NCI-H1930 (cell line): Measurements from ENCODE around the gene PEX14.
"Not testable (repeated sequence)": the region's sequence is repeated elsewhere in the genome, so short reads cannot be mapped to it uniquely, and the experiment has no call there.

Experiments used
- DNase-seq, 2 experiments: peaks; one replicate each; lab custom pipeline; 2025; lab: John Stamatoyannopoulos, UW

PEX14 gene, protein sequence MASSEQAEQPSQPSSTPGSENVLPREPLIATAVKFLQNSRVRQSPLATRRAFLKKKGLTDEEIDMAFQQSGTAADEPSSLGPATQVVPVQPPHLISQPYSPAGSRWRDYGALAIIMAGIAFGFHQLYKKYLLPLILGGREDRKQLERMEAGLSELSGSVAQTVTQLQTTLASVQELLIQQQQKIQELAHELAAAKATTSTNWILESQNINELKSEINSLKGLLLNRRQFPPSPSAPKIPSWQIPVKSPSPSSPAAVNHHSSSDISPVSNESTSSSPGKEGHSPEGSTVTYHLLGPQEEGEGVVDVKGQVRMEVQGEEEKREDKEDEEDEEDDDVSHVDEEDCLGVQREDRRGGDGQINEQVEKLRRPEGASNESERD

GRCh38 chr1:10474613-10475507, at the start of gene PEX14:
TSS of gene PEX14 (plus strand) at chr1:10474950. CDS start at chr1:10474967, 17 bp downstream.
- peak; percentile 68 to 84 for DNase-seq

DNA sequence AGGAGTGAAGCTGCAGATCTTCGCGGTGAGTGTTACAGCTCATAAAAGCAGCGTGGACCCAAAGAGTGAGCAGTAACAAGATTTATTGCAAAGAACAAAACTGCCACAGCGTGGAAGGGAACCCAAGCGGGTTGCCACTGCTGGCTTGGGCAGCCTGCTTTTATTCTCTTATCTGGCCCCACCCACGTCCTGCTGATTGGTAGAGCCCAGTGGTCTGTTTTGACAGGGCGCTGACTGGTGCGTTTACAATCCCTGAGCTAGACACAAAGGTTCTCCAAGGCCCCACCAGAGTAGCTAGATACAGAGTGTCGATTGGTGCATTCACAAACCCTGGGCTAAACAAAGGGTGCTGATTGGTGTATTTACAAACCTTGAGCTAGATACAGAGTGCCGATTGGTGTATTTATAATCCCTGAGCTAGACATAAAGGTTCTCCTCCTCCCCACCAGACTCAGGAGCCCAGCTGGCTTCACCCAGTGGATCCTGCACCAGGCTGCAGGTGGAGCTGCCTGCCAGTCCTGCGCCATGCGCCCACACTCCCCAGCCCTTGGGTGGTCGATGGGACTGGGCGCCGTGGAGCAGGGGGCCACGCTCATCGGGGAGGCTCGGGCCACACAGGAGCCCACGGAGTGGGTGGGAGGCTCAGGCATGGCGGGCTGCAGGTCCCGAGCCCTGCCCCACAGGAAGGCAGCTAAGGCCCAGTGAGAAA, 48.8 kb upstream of the PEX14 start:
- DNase-seq, result not testable (repeated sequence)

DNA sequence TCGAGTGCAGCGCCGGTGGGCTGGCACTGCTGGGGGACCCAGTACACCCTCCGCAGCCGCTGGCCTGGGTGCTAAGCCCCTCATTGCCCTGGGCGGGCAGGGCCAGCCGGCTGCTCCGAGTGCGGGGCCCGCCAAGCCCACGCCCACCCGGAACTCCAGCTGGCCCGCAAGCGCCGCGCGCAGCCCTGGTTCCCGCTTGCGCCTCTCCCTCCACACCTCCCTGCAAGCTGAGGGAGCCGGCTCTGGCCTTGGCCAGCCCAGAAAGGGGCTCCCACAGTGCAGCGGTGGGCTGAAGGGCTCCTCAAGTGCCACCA, 48.3 kb upstream of the PEX14 start:
- DNase-seq, result not testable (repeated sequence)

DNA sequence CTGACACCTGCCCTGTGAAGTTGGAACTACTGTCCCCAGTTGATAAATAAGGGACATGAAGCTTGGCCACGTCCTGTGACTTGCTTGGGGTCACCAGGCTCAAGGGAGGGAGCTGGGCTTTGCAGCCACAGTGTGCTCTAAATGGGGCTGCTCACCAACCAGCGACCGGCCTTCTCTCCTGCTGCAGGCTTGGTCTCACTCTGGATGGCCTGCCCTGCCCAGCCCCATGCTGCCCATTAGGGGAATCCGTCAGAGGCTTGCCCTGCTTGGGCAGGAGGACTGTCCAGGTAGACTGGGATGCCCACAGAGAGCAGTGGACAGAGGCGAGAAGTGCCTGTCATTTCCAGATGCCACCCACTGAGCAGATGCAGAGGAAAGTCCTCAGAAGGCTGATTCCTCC, 45.8 kb upstream of the PEX14 start:
- no peak for DNase-seq

- DNase-seq, result peak in 1 of 2 experiments; percentile 44
Observed at GRCh38 chr1:10429868-10430215, 44.9 kb upstream of the PEX14 start.

- peak; percentile 81 to 93 for DNase-seq
Observed at GRCh38 chr1:10430216-10431069, 44.3 kb upstream of the PEX14 start, which contains the start of gene CENPS. TSS of gene CENPS (plus strand) at chr1:10430433. CDS start at chr1:10430518, 85 bp downstream.

DNA sequence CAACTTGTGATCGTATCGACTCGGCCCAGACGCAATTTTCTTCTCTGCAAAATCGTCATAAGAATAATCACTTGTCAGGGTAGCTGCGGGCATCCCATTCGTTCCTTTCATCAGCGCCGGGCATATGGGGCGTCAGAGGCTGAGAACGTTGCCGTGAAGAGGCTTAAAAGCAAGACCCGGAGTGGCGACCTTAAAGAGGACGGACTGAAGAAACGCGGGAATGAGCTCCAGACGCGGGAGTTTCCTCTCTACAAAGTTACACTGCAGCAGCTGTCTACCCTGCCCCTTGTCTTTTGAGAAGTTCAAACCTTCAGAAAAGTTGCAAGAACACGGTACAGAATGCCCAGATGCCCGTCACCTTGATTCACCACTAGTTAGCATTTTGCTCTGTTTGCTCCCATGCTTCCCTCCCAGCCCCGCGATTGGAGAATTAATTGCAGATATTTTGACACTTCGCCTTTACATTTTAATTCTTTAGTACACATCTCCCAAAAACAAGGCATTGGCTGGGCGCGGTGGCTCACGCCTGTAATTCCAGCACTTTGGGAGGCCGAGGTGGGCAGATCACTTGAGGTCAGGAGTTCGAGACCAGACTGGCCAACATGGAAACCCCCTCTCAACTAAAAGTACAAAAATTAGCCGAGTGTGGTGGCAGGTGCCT, 43.5 kb upstream of the PEX14 start:
- no peak for DNase-seq

DNA sequence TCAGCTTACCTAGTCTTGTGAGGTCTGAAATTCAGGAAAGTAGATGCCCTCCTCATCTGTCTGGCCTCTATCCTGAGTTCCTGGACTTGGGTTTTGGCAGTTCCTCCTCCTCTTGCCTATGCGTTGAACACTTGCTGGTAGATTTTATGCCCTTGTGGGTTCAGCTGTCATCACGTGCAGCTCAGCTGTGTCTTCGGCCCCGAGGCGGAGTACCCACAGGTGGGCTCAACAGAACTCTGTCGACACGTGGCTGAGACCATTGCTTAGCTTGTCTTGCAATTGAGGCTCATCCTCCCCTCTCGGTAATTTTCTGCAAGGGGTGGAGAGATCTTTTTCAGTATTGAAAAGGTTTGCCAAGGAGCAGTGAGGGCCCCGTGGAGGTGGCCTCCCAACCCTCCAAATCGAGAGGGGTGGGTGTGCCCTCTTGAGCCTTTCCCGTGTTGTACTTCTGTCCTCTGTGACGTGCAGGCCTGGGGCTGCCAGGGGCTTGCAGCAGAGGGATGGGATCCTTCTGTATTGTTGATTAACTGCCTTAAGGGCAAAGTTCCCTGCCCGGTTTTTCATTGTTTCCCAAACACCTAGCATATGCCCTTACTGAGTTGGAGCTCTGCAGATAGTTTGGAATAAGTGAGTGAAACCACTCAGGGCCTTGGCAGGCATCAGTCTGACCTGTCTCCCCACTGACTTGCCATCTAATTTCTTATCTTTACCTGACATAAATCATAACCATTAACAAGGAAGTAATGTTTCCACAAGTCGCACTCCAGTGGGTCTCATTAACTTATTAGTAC, 41.6 kb upstream of the PEX14 start:
- DNase-seq, result no peak

DNA sequence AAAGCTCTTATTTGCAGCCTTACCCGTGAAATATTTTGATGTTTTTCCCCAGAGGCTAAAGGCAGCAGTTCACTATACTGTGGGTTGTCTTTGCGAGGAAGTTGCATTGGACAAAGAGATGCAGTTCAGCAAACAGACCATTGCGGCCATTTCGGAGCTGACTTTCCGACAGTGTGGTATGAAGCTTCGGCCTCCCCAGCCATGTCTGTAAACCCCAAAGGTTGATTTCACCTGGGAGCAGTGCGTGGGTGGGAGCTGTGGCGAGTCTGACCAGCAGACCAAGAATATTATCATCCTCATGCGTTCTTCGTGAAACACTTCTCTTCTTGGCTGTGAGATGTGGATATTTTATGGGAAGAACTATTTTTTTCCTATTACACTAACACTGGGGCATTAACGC, 41.0 kb upstream of the PEX14 start:
- no peak for DNase-seq

DNA sequence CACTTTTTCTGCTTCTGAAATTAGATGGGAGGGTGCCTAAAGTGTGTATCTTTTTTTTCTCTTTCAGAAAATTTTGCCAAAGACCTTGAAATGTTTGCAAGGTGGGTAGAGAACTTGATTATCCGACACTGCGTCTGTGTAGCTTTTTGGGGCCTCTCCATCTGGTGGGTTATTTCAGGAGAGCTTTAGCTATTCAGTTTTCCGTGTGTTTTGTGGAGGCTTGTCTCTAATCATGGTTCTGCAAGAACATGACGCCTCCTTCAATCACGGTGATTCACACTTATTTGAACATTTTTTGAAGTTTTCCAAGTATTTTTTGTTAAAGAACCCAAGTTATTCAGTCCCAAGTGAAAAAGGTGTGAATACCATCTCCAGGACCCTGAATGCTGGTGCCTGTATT, 40.2 kb upstream of the PEX14 start:
- no peak for DNase-seq

DNA sequence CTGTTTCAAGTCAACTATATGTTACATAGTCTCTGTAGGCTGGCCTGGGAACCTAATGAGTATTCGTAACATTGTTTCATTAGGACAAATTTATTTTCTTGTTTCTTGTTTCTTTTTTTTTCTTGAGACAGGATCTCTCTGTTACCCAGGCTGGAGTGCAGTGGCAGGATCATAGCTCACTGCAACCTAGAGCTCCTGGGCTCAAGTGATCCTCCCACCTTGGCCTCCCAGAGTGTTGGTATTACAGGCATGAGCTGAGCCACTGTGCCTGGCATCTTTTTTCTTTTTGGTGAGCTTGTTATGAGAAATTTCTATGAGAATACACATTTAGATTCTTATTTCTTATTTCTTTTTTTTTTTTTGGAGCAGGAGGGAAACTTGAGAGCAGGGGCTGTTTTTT, 37.7 kb upstream of the PEX14 start:
- no peak for DNase-seq

GRCh38 chr1:10438677-10439163, 36.0 kb upstream of the PEX14 start:
- peak; percentile 32 to 61 for DNase-seq

DNA sequence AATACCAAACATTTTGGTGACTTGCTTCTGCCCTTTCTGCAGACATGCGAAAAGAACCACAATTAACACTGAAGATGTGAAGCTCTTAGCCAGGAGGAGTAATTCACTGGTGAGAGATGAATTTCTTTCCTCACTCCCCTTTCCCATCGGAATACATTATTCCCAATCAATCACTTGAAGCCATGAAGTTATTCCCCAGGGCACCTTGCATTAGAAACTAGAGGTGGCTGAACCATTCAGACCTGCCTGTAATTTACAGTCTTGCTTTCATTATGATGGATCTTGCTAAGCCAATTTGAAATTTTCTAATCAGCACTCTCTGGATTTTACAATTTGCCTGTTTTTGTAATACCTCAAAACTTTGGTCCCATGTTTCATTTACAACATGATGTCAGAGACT, 34.4 kb upstream of the PEX14 start:
- DNase-seq, result no peak

GRCh38 chr1:10440794-10441193, 34.0 kb upstream of the PEX14 start:
- DNase-seq, result no peak

GRCh38 chr1:10444248-10444647, 30.5 kb upstream of the PEX14 start:
- no peak for DNase-seq

DNA sequence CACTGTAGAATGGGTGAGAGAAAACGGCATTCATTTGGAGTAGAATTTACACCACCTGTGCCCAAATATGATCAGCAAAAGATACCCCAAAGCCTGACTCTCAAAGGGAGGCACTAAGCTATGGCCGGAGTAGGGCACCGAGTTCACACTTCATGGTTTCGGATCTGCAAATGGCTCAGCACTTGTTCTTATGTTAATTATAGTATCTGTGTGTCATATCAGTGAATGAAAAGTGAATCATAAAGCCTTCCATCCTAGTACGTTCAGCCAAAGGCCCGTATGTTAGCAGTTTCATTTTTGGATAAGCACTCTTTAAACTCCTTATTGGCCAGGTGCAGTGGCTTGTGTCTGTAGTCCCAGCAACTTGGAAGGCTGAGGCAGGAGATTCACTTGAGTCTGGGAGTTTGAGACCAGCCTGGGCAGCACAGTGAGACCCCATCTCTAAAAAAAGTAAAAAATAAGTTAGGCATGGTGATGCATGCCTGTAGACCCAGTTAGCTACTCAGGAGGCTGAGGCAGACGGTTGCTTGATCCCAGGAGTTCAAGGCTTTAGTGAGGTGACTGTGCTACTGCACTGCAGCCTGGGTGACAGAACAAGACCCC, 29.9 kb upstream of the PEX14 start:
- no peak for DNase-seq

DNA sequence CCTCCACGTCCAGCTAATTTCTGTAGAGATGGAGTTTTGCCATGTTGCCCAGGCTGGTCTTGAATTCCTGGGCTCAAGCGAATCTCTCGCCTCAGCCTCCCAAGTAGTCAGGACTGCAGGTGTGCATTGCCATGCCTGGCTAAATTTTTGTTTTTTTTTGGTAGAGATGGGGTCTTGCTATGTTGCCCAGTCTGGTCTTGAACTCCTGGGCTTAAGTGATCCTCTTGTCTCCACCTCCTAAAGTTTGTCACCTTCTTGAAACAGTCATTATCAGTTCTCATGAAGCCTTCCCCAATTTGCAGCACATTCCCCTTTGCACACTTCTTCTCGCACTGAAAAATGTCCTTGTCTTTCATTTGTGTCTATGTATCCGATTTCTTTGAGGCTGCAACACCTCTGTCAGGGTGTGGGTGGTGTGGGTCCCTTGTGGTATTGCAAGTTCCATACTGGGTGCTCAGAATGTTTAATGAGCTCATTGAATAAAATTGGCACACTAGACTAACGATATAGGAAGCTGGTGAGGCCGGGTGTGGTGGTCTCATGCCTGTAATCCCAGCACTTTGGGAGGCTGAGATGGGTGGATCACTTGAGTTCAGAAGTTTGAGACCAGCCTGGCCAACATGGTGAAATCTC, 27.8 kb upstream of the PEX14 start:
- no peak for DNase-seq

DNA sequence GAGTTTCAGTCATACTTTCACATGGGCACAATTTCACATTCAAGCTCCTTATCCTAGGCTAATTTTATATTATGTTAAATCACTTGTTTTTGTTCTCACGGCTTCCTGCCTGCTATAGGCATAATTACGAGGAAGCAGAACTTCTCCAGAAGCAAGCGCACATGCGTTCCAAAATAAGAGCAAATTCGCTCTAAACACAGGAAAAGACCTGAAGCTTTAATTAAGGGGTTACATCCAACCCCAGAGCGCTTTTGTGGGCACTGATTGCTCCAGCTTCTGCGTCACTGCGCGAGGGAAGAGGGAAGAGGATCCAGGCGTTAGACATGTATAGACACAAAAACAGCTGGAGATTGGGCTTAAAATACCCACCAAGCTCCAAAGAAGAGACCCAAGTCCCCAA, 25.0 kb upstream of the PEX14 start, which contains the start of gene CORT:
Gene CORT (plus strand): TSS at position 281 of the 400 bp plus-strand sequence. CDS start 193 bp downstream, outside the sequence.
- DNase-seq, result no peak
